RCC 7860 (cell line): ENCODE data around the gene AKAP8L.

Source experiments
- DNase-seq: peaks from one replicate; pipeline ENCODE4 v3.0.0-alpha.2; 2015; ENCODE audit warnings: low spot score
- FAIRE-seq: peaks from 2 replicates; lab custom pipeline; 2012; peaks lifted over from hg19 to GRCh38; lab: Jason Lieb, UNC

The AKAP8L gene, protein sequence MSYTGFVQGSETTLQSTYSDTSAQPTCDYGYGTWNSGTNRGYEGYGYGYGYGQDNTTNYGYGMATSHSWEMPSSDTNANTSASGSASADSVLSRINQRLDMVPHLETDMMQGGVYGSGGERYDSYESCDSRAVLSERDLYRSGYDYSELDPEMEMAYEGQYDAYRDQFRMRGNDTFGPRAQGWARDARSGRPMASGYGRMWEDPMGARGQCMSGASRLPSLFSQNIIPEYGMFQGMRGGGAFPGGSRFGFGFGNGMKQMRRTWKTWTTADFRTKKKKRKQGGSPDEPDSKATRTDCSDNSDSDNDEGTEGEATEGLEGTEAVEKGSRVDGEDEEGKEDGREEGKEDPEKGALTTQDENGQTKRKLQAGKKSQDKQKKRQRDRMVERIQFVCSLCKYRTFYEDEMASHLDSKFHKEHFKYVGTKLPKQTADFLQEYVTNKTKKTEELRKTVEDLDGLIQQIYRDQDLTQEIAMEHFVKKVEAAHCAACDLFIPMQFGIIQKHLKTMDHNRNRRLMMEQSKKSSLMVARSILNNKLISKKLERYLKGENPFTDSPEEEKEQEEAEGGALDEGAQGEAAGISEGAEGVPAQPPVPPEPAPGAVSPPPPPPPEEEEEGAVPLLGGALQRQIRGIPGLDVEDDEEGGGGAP

DNA sequence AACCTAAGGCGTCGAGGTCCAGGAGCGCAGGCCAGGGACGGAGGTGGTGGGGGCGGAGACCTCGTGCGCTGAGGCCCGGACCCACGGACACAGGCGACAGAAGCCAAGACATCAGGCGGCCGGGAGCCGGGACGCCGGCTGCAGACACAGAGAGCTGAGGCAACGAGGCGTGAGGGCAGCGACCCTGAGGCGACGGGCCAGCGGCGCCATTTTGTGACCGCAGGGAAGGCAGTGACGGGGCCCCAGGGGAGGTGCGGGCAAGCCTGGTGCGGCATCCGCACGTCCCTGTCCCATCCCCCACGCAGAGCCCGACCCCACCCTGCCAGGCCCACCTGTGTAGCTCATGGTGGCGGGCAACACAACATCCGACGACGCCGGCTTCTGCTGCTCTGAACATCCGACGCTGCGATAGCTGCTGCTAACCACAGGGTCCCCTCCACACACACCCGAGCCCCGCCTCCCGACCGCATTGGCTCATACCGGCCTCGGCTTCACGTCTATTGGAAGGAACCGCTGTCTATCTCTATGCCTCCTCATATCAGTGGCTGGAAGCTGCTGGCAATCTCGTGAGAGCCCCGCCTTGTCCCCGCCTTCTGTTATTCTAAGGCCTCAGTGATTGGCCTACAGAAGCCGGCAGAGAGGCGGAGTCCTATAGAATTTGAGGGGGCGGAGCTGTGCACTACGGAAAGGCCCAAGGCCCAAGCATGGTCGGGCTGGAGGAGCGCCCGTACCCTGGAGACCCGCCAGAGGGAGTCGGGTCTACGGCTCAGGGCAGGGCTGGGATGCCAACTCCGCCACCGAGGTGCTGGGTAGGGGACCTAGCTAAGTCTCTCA lies at the start of gene AKAP8L:
Gene AKAP8L, minus strand, starts transcription at position 410 of the 834 bp plus-strand sequence. Its CDS starts 65 bp downstream, at position 345.
- DNase-seq = peak; percentile 100

DNA sequence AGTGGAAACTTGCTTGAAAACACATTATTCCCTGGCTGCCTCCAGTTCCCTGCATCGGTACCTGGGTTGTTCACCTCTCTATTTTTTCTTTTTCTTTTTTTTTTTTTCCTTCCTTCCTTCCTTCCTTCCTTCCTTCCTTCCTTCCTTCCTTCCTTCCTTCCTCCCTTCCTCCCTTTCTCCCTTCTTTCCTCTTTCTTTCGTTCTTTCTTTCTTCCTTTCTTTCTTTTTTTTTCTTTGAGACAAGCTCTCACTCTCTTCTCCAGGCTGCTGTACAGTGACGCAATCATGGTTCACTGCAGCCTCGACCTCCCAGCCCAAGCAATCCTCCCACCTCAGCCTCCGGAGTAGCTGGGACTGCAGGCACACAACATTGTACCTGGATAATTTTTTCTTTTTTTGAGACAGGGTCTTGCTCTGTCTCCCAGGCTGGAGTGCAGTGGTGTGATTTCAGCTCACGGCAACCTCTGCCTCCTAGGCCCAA lies 49.0 kb upstream of the AKAP8L start:
- DNase-seq (no peak), FAIRE-seq (no peak)

More for the DNA sequence above, at the start of gene AKAP8L:
- FAIRE-seq = peak; percentile 94

DNA sequence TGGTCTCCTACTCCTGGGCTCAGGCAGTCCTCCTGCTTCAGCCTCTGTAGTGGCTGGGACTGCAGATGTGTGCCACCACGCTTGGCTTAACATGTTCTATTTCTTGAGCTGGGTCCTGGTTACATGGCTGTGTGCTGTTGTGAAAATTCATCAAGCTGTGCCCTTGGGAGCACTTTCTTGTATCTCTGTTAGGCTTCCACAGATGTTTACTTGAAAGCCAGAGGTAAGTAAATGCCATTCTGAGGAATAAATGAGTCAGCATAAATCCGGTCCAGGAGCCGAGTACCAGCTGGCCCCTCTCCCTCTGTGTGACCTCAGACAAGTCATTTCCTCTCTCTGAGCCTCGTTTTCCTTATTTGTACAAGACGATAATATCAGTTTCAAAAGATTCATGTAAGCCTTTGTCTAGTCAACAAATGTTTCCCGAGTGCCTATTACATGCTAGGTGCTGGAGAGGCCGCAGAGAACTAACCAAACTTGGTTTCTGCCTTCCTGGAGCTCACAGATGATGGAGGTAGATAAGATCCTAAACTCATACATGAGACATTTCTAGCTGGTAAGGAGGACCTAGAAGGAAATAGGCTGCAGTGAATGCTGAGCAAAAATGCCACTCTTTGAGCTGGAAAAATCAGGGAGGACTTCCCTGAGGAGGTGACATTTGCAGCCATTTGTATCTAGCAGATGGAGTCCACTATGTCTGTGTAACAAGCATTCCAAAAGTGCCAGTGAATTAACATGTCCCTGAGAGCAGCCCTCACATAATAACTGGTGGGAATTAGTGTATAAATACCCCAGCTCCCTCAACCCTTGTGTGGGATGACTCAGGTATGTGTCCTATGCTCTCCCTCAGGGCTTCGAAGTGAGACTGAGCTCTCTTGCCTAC lies 48.3 kb upstream of the AKAP8L start:
- DNase-seq = peak; percentile 27
- FAIRE-seq = no peak

DNA sequence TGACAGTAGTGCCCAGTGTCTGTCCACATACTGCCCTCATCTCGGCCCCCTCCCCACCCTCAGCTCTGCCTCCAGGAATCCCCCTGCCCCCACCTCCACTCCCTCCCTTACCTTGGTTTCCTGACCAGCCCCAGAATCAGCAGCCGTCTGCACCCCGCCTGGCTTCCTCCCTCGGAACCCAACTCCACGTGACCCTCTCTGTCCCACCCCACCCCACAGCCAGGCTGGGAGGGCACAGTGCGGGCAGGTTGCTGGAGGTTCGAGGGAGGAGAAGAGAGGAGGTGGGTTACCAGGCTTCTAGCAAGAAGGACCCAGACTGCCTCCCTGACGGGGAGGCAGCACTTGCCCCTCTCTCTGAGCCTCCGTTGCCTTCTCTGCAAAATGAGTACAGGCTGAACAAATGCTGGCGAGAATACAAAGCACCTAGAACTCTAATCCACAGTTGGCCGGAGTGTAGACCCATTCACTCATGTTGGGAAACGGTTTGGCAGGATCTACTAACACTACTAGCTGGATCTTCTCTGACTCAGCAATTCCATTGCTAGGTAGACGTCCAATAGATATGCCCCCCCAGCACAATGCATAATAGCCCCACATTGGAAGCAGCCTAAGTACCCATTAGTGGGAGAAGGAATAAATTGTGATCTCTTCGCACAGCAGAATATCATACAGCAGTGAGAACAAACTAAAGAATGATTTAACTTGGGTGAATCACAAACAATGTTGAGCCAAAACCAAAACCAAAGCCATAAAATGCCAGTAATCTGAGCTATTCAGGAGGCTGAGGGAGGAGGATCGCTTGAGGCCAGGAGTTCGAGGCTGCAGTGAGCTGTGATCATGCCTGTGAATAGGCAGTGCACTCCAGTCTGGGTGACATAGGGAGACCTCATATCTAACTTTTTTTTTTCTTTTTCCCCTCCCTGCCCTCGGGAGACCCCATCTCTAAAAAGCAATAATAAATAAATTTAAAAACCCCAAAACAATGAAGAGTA lies 45.9 kb upstream of the AKAP8L start, which contains the start of gene RASAL3:
Gene RASAL3, minus strand, starts transcription at position 151 of the 992 bp plus-strand sequence. CDS start 186 bp downstream, outside the sequence.
- DNase-seq (no peak), FAIRE-seq (no peak)

DNA sequence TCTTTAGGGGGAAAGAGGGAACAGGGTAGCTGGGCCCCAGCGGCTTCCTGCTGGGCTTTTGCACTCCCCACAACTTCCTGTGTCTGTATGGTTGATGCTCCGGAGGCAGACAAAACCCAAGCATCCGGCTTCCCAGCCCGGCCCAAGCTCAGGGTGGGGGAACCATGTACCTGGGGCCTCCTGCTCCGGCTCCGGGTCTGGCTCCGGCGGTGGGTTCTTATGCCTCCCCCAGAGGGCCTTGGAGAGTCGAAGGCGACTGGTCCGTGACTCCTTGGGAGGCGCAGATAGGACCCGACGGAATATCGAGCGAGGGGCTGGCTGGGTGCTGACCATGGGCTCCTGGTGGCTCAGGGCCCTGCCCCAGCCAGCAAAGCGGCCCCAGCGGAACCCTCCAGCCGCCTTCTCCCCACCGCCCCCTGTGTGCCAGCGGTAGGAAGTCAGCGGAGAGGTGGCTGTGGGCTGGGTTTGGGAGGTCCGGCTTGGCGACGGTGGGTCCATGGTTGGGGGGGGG lies 45.1 kb upstream of the AKAP8L start:
- no peak for FAIRE-seq

DNA sequence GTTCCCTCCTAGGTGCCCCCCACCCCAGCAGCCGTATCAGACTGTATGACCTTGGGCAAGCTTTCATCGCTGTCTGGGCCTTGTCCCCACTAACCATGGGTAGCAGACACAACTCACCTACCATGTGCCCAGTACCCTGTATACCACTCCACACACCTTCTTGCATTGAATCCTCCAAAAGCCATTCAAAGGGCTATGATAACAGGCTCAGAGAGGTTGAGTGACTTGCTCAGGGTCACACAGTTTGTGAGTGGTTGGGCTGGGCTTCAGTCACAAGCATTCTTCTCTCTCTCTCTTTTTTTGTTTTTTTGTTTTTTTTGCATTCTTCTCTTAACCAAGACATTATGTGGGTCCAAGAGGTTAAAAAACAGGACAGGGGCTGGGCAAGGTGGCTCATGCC lies 42.9 kb upstream of the AKAP8L start:
- FAIRE-seq = no peak
- no peak for DNase-seq

More for the DNA sequence above, 45.1 kb upstream of the AKAP8L start:
- no peak for DNase-seq

DNA sequence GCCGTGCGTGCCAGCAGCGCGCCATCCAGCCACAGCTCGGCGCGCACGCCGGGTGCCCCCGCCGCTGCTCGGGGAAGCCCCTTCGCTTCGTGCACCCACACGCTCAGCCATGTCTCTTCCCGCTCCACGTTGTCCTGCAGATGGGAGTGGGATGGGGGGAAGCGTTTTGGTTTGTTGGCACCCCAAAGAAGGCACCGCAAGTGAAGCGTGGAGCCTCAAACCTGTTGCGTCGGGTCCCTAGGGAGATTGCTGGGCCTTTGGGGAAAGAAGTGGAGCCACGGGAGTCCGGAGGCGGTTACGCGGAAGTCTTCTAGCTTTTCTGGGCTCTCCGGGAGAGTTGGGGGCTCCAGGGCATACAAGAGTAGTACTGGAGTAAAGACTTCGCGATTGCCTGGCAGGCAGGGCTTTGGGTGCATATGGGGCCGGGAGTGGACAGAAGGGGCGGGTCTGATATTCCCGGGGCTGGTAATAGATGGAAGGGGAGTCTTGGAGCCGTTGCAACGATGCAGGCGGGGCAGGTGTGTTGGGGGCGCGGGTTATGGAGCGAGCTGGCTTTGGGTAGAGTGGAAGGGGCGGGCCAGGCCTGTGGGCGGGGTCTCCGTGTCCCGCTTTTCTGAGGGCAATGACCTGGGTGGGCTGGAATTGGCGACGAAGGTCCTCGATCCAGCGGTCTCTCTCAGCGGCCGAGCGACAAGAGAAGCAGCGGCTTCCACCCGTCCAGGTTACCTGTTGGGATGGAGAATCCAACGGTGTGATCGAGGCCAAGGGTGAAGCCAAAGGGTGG lies 39.1 kb upstream of the AKAP8L start:
- no peak for DNase-seq
- FAIRE-seq = no peak

DNA sequence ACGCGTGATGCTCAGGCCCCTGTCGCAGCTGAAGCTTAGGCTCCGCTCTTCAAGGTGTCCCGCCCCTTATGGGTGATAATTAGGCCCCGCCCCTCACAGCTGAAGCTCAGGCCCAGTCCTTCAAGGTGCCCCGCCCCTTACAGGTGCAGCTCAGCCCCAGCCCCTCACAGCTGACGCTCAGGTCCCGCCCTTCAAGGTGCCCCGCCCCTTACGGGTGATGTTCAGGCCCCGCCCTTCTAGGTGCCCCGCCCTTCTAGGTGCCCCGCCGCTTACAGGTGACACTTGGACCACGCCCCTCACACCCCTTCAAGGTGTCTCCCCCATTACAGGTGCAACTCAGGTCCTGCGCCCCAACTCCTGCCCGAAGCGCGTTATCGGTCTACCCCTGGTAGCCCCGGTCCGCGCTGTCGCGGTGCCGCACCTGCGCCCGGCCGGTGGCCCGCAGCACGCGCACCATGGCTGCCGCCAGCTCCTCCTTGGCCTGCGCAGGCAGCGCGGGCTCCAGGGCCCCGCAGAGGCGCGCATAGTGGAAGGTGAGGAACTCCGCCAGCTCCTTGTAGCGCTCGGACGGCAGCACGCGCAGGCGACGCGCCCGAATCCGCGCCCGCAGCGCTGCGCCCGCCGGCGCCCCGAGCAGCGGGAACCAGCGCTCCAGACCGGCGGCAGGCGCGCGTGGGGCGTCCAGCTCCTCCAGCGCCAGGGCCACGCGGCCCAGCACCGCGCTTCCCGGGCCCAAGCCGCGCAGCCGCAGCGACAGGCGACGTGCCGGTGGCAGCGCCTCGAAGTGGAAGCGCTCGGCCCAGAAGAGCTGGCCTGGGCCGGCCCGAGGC lies 38.3 kb upstream of the AKAP8L start:
- DNase-seq (no peak), FAIRE-seq (no peak)

DNA sequence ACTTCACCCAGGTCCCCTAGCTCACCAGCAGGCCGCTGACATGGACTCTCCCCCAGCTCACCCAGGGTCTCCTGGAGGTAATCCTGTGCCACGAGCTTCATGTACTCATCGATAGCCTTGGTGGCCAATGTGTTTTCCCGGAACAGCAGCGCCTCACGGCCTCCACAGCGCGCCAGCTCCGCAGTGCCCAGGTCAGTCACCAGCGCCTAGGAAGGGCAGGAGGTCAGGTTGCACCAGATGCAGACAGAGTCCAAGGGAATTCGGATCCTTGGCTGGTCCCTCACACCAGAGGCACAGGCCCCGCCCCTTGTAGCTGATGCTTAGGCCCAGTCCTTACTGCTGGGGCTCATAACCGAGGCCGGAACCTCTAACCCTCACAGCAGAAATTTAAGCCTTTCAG lies 37.7 kb upstream of the AKAP8L start:
- FAIRE-seq (no peak), DNase-seq (no peak)

DNA sequence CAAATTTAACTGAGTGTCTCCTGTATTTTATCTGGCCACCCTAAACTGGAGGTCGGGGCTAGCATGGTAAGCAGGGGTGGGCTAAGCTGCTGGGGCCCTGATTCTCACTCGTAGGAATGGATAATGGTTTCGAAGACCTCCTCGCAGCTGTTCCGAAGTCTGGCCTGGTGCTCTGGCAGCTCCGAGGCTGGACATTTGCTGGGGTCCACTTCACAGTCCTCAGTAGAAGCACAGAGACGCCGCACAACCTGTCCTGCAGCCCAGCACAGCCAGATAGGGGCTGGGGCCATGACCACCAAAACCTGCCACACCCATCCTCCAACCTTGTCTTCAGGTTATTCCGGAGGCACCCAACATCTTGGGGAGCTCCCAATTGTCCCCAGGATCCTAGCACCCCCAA lies 37.2 kb upstream of the AKAP8L start:
- FAIRE-seq = no peak
- no peak for DNase-seq

DNA sequence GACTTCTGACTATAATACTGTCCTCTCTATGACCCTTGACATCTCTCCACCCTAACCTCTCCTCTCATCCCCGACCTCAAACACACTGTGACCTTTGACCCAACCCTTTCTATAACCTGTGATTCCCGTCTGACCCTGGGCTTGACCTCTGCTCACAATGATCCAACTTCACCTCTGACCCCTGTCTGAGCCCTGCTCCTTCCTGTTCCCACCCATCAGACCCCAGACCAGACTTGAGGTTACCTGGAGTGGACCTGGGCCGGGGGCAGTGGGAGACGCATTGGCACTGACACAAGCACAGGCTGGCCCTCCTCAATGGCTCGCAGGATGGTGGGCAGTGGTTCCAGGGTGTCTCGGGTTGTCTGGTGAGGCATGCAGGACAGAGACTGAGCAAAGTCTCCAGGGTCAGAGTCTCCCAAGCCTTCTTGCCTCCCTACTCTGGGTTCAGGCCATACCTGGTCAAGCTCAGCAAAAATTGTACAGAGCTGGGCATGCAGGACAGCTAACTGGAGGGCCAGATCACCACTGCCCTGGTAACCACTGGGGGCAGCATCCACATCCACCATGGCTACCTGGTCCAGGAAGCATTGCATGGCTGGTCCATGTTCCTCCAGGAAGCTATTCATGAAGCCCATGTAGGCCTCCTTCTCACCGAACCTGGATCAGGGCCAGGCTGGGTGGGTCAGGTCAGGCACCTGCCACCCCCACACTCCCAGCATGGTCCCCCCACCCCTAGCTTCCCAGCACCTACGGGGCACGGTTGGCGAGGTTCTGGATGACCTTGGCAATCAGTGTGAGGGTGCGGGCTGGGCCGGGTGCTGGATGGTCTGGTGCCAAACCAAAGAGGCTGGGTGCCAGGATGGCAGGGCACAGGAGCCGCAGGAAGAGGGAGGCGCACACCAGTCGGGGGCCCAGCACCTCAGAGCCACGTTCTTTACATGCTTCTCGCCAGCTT lies 35.4 kb upstream of the AKAP8L start:
- DNase-seq (no peak), FAIRE-seq (no peak)

DNA sequence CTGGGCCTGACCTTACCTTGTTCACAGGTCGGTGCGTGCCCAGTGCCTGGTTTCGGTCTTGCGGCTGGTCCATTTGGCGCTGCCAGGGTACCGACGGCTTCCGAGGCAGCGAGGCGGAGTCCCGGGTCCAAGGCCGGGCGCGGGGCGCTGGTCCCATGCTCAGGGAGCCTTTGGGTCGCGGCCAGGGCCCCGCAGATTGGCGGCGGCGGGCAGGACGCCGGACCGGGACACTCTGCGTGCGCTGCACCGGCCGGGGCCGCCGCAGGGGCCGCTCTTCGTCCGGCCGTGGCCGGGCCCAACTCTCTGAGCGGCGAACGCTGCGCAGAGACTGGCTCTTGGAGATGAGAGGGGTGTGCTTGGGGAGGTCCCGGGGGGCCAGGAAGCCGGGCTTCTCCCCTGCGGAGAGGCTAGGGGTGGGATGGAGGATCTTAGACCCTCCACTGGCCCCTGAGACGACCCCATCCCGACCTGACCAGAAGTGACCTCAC lies 34.3 kb upstream of the AKAP8L start:
- no peak for FAIRE-seq
- DNase-seq = no peak

DNA sequence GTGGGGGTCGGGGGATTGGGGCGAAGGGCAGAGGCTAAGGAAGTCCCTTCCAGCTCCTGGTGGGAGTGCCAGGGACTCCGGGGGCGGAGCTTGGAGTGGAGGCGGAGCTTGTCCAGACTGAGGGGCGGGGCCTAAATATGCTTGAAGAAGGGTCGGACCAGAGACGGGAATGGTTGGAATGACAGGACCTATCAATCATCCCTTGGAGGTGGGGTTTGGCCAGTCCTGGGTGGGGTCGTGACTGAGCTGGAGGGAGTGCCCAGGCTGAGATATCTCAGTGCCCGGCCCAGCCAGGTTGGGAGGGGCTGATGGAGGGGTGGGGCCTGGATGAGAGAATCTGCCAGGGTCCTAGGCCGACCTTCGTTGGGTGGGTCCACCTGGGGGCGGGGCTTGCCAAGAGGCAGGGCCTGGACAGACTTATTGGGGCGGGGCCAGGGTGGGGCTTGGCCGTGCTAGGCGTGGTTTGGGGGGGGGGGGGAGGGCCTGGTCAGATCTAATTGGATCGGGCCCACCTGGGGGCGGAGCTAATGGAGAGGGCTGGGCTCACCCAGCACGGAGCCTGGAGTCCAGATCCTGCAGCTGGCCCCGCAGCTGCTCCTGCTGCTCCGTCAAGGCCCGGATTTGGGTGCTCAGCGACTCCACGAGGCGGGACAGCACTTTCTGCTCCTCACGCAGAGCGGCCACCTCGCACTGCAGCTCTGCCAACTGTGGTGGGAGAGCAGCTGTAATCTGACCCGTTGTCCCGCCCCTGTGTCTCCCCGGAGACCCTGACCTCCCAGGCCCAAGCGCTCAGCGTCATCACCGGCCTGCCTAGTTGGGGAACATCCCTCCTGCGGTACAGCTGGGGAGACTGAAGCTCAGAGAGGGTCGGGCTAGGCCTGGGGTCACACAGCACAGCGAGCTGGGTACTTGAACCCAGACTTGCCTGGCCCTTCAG lies 33.6 kb upstream of the AKAP8L start:
- FAIRE-seq = no peak

DNA sequence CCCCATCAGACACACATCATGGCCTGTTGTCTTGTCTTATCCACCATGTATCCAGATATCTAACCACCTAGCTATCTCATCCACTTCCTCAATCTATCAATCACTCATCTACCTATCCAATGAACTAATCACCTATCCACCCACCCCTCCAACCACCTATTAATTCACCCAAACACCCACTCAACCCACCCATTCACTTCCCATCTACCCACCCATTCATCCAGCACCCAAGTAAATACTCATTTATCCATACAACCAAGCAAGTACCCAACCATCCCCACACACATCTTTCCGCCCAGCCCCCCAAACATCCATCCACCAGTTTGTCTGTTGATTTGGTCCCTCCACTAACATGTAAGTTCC lies 31.7 kb upstream of the AKAP8L start:
- FAIRE-seq (no peak), DNase-seq (no peak)

More for the DNA sequence above, 33.6 kb upstream of the AKAP8L start:
- DNase-seq = no peak
